NCI-H774 (cell line): ENCODE results near the gene ABHD6.
A peak's percentile ranks its signal among the peaks of the same experiment; 100 is the strongest.
"Not testable (repeated sequence)": the region's sequence is repeated elsewhere in the genome, so short reads cannot be mapped to it uniquely, and the experiment has no call there.

Experiments used
- DNase-seq: peaks from one replicate; lab custom pipeline; 2025; lab: John Stamatoyannopoulos, UW

ABHD6 gene, protein sequence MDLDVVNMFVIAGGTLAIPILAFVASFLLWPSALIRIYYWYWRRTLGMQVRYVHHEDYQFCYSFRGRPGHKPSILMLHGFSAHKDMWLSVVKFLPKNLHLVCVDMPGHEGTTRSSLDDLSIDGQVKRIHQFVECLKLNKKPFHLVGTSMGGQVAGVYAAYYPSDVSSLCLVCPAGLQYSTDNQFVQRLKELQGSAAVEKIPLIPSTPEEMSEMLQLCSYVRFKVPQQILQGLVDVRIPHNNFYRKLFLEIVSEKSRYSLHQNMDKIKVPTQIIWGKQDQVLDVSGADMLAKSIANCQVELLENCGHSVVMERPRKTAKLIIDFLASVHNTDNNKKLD

DNA sequence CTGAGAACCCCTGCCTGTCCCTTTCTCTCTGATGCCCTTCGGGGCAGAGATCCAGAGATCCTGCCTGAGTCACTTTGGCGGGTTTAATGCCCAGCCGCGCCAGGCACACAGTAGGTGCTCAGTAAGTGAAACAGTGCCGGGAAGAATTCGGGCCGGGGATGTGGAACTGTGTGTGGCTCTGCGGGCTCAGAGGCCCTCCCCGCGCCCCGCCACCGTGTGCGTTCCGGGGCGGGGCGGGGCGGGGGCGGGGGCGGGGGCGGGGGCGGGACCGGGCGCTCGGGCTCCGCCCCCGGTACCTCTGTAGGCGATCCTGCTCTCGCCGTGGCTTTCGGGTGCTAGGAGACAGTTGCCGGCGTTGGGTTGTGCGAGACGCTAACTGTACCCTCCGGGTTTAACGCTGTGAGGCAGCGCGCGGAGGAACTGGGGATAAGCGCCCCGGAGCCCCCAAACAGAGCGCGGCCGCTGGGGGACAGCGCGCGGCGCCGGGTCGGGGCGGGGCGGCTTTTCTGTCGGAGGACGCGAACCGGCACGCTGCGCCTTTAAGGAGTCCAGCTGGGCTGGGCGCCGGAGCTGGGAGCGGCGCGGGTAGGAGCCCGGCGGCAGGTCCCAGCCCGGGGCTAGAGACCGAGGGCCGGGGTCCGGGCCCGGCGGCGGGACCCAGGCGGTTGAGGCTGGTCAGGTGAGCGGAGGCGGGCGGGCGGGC is at the start of gene ABHD6:
Gene ABHD6 (plus strand): TSS at position 555 of the 703 bp plus-strand sequence. CDS start 18,795 bp downstream, outside the sequence.
- peak; percentile 27 for DNase-seq

DNA sequence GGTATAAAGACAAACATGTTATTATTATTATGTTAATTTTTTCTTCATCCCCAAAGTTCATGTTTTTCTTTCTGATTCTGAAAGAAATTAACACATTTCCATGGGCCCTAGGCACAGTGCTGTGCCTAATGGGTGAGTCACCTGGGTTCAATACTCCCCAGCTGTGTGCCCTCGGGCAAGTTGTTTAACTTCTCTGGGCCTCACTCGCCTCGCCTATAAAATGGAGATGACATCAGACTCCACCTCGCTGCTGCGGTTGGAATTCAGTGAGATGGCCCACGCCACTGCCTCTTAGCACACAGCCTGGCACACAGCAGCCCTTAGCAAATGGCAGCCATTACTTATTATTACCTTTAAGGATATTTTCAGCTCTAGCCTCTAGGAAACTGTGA is 49.4 kb upstream of the ABHD6 start:
- DNase-seq = no peak

DNA sequence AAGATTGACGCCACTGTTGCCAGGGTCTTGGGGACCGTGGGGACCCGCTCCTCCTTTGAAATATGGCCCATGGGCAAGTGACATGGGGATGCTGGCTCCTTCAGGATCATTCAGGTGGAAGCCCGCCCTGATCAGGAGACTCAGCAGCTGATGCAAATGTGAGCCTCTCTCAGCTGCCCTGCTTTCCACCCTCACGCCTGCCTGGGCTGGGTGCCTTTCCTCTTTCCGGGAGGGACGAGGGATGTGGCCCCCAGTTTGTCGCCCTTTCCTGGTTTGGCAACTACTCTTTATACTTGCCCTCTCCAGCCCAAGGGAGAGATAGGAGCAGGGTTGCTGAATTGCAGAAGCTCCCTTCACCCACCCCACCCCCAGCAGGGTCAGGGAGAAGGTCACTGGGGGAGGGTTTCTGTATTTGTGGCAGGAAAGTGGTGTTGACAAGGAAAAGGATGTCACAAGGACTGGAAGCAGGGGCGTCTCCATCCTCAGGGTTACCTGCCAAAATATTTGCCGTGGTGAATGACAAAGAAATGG is 48.6 kb upstream of the ABHD6 start:
- DNase-seq = no peak

DNA sequence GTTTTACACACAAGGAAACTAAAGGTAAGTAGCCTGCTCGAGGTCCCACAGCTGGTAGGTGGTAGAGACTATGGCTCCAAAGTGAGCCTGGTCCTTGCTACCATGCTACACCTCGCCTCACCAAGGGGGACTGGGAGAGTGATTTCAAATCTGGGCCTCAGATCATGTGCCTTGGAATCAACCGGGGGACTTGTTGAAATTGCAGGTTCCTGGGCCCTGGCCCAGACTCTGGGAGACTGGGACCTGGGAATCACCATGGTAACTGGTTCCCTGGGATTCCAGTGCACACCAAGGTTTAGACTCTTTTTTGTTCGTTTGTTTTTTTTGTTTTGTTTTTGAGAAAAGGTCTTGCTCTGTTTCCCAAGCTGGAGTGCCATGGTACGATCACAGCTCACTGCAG is 47.9 kb upstream of the ABHD6 start:
- no peak for DNase-seq

DNA sequence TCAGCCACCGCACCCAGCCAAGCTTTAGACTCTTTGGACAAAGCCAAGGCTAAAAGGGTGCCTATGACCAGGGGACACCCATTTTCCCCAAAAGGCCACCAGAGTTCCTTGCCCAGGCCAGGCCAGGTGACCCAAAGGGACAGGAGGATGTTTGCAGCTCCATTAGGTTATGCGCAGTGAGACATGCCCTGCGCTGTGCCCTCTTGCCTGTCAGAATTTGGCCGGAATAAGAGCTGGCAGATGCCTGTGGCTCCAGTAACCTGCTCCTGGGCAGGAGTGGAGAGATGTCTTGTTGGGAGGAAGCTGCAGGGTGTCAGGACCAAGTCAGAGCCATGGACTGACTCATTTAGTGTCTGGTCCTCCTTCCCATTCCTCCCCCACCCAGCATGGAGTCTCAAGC is 47.3 kb upstream of the ABHD6 start:
- no peak for DNase-seq

DNA sequence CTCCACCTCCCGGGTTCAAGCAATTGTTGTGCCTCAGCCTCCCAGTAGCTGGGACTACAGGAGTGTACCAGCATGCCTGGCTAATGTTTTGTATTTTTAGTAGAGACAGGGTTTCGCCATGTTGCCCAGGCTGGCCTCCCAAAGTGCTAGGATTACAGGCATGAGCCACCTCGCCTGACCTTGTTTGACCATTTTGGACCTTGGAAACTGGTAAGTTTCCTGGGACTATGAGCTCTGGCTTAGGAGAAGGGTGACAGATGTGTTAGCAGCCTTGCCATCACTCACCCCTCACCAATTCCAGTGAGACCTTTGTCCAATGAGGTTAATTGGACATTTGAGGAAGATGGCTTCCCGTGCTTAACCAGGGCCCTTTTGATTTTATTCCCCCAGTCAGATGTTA is 46.7 kb upstream of the ABHD6 start:
- DNase-seq = no peak

DNA sequence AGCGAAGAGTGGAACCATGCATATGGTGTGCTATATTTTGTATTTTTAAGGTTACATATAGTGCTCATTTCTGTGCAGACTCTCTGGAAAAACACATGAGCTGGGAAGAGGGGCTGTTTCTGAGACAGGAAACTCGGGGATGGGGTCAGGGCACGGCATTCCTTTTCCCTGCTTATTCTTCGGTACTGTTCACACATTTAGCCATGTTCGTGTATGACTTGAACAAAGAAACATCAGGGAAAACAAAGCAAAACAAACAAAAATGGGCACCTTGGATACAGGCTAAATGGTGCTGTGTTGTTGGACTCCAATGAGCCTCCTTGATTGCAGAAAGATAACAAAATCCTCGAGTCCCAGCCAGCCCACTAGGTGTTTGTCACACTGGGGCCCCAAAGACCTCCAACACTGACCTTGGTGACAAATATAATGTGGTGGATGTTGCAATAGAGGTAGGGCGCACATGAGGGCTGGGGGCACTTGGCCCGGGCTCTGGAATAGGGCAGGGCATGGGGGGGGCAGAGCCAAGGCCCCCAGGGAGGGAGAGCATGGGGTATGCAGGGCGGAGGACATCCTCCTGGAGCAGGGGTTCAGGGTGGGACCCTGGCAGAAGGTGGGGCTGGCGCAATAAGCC is 46.1 kb upstream of the ABHD6 start:
- no peak for DNase-seq

DNA sequence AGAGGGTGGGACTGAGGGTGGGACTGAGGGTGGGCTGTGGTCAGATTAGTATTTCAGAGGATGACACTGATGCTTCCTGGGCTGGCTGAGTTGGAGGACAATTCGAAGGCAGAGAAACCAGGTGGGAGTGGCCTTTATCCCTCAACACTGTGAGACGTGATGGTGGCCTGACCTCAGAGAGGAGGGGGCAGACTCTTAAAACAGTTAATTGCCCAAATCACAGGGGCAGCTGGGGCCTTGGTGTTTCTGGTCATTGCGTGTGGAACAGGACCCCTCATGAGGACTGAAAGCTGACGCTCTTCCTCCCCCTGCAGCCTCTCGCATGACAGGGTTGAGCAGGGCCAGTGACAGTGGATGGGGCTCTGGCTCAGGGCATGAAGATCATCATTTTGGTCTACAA is 45.5 kb upstream of the ABHD6 start:
- no peak for DNase-seq

DNA sequence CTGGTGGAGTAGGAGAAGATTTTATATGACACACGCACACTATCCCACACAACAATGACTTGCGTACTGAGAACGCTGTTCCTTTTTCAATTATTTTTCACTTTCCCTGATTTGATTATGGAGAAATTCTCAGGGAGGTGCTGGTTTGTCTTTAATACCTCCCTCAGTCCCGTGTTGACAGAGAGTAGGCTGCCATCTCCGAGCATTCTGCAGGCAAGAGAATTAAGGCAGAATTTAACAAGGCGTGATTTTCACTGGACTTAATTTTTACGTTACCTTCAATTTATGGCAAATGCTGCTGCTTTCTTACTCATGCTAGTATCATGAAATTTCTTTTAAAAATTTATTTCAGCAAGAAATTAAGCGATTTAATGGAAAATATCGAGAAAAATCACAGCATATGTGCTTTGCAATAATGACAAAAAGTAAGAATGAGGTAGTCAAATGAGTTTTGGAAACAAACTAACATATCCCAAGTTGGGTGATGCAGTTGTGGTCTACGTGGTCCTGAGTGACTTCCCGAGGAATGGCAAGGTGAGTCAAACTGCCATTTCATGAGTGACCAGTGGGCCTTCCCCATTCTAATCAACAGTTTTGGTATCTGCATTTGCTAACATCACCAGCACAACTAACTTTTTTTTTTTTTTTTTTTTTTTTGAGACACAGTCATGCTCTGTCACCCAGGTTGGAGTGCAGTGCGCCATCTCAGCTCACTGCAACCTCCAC is 43.7 kb upstream of the ABHD6 start:
- DNase-seq = no peak

DNA sequence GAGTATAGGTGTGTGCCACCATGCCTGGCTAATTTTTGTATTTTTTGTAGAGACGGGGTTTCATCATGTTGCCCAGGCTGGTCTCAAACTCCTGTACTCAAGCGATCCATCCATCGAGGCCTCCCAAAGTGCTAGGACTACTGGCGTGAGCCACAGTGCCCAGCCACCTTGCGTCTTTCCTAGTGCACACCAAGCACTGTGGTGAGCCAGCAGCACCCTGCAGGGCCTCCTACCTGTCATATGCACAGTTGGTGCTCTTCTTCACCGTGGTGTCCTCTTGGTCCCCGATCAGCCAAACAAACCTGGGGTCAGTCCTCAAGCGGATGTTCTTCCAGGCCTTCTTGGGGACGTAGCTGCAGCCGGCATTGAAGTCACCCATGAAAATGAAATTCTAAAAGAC is 40.0 kb upstream of the ABHD6 start:
- DNase-seq = no peak

DNA sequence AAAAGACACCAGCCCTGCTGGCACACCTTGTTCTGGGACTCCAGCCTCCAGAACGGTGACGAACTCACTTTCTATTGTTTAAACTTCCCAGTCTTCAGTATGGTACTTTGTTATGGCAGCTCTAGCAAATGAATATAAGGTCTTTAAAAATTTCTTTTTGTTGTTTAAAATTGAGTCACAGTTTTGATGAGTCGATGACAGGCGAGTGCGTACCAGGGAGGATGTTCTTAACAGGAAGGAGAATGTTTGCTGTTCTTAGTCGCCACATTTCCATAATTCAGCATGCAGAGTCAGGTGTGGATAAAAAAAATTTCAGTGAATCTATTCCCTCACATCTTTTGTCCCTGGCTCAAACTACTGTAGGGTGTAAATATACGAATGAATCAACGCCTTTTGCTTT is 39.2 kb upstream of the ABHD6 start:
- DNase-seq = no peak

DNA sequence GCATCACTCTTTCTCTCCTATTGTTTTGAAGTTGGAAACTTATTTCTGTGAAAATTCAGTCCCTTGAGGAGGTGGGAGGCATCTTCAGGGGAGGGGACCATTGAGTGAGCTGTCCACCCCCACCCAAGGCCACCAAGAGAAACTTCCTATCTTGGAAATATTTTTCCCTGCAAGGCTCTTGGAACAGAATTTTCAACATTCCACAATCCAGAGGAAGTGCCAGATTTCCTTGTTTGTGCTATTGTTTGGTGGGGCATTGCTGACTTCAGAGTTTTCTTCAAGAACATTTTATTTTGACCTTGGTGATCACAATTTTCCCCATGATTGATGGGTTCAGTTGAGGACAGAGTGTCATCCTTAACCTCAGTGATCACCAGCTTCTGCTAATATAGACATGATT is 38.8 kb upstream of the ABHD6 start:
- DNase-seq = no peak

DNA sequence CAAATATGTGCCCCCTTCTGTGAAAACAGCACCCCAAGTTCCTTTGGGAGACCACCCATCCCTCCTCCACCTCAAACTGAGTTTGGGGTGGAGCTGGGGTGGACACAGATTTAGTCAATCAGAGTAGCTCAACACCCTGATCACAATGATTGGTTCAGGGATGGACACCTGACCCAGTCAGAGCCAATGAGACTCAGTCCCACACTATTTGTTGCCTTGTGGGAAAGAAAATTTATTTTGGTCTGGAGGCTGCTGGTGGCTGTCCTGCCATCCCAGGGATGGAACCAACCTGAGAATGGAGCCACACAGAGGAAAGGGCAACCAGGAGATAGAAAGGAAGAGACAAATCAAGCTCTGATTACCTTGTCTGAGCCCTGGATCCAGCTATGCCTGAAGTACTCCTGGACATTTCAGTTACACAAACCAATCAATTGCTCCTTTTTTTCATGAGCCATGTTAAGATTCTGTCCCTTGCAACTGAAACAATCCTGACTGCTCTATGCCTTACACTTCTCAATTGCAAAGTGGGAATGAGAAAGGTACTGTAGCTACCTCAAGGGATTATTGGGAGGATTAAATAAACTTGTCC is 37.4 kb upstream of the ABHD6 start:
- DNase-seq = no peak

DNA sequence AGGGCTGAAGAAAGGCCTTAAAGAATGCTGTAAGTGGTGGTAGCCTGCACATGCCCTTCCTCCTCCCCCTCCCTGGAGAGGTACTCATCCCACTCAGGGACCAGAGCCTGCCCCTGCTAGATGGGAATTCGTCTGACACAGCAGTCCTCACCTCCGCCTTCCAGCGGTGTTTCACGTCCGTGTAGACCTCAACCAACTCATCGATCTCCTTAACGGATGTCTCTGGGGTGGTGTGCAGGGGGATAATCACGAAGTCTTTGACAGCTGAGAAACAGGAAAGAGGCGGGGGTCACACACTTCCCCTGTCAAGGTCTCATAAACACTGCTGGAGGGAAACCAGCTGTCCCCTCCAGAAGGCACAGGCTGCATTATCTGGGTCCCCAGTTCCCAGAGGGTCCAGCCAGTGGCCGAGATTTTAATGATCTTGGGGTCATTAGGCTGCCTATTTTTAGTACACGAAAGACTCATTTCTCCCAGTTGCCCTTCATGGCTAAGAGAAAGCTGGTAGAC is 36.7 kb upstream of the ABHD6 start:
- no peak for DNase-seq

DNA sequence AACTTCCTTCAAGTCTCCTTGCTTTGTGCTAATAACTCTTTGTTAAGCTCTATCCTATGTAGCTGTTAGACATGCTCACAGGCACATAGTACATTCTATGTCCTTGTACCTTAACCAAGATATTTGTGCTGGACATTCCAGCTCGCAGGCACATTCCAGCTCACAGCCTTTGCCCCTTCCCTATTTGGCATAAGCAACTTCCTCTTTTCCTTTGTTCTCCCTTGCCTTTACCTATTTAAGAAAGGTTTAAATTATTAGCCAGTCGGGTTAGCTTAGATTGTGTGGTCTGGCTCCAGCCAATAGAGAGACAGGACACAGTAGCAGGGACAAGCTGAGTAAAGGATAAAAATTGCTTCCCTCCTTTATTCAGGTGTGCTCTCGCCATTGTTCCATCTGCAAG is 36.1 kb upstream of the ABHD6 start:
- not testable (repeated sequence) for DNase-seq

DNA sequence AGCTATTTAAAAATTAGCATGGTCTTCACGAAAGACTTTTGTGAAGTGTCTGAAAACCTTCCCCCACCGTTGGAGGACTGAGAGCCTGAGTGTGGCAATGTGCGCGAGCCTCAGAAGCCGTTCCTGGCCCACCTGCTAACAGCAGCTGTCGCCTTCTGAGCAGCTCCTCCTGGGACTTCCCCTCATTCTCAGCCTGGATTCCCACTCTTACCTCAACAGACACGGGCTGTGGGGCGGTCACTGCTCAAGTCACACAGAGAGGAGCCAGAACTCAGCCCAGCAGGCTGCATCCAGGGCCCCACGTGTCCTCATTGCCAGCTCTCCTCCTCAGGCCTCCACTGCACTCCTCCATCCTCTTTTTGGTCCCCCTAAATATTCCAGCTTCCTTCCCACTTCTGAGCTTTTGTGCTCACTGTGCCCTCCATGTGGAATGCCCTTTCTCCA is 34.7 kb upstream of the ABHD6 start:
- no peak for DNase-seq

DNA sequence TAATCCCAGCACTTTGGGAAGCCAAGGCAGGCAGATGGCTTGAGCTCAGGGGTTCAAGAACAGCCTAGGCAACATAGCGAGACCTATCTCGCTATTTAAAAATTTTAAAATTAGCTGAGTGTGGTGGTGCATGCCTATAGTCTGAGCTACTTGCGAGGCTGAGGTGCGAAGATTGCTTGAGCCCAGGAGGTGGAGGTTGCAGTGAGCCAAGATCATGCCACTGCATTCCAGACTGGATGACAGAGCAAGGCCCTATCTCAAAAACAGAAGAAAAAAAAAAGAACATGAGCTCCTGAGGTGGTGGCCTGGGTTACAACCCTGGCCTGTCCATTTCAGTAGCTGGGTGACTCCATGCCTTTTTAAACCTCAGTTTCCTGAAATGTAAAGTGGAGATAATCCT is 34.1 kb upstream of the ABHD6 start:
- DNase-seq = no peak

DNA sequence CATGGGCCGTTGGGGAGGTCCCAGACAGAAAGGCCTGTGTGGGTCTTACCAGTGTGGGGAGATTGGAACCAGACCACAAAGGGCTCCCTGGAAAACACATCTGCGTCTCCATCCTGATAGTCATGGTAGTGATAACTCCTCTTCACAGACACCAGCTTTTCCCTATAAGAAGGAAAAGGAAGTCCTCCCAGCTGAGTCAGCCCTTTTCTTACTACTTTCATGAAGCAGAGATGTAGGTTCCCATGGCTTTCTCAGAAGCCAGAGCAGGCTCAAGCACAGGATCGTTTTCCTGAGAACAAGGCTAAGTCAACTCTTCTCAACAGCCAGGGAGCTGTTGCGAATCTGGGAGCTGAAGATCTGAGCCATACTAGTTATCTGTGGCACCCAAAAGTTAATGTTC is 32.9 kb upstream of the ABHD6 start:
- no peak for DNase-seq

DNA sequence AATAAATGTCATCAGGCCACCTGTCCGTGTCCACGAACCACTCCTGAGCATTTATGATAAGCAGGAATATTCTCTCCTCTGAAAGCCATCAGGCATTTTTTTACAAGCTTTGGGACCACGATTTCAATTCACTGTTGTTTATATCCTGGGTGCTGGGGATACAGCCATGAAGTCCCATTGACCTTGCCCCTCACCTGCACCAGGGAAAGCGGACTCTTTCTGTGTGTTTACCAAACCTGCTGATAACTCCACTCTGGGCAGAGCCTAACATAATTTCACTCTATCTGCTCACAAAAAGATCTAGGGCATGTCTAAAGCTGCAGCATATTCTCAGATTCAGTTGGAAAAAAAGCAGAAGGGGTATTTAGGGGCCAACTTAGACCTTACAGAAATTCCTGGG is 31.6 kb upstream of the ABHD6 start:
- DNase-seq = no peak

DNA sequence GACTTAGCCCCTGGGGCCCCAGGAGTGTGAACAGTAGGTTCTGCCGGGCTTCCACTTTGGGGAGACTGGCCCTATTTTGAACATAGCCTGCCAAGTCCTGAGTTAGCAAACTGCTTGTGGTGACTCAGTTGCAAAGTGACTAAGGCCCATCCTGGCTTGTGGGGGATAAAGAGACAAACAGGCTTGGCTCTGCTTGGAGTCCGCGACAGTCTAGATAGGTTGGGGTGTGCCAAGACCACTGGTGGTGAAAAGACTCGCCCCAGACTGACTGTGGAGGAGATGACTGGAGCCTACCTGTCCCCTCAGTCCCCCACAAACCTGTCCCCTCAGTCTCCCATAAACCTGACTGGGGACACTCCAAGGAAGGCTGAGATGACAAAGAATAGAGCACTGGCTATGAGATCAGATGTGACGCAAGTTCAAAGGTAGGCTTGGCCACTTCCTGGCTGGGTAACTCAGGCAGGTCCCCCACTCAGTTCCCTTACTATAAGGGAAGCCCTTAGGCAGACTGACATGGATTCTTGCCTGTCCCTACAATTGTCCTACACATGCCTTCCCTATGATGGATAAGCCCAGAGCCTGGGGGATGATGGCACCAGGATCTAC is 31.1 kb upstream of the ABHD6 start:
- DNase-seq = no peak

DNA sequence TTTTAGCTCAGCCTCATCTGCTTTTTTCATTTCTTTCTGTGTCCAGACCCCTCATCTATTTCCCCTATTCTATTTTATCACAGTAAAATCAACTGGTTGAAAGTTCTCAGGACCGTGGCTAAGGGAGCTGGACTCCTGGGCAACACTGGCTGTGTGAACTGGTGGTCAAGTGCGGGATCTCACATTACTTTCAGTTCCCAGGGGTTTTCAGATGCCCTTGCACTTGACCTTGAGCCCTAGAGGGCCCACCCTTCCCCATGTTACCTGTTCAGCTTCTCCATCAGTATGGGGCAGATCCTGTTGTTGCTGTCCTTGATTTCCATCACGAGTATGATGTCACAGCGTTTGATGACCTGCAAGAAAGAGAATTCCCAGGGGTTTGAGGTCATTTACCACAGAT is 29.6 kb upstream of the ABHD6 start:
- no peak for DNase-seq
